GM12891 (cell line): Measurements from ENCODE around the gene SH3BGRL.

Experiments used
- POLR2A ChIP-seq: IDR thresholded peaks from 2 replicates; pipeline ENCODE4 v1.6.1; 2011; ENCODE audit warnings: low read depth, low read length, control low read depth
- SPI1 ChIP-seq: IDR thresholded peaks from 2 replicates; pipeline ENCODE4 v1.6.1; 2011; ENCODE audit warnings: low read depth, low read length, control low read depth
- TAF1 ChIP-seq: IDR thresholded peaks from 2 replicates; pipeline ENCODE4 v1.6.1; 2011; ENCODE audit warnings: low read depth, low read length, control low read depth

GRCh38 chrX:81229901-81230300 lies 28.0 kb downstream of the SH3BGRL start:
- TF ChIP-seq POLR2A, result no peak
- no peak for TF ChIP-seq SPI1
- TF ChIP-seq TAF1, result no peak
